Fibroblast of pulmonary artery (primary cell): ENCODE measurements around the gene SNRNP200.

Experiments
- DNase-seq: peaks from one replicate; pipeline ENCODE4 v3.0.0-alpha.2; 2010; ENCODE audit warnings: low read depth
- H3K4me3 ChIP-seq: replicated peaks from 2 replicates; pipeline ENCODE4 v1.5.1; 2011; ENCODE audit warnings: low read depth, mild to moderate bottlenecking, control low read depth, low read length, moderate library complexity
- CTCF ChIP-seq: IDR thresholded peaks from 2 replicates; pipeline ENCODE4 v1.5.1; 2011; ENCODE audit warnings: mild to moderate bottlenecking, control low read depth, low read length, inconsistent platforms; ENCODE audit errors: missing control alignments

SNRNP200 gene

DNA sequence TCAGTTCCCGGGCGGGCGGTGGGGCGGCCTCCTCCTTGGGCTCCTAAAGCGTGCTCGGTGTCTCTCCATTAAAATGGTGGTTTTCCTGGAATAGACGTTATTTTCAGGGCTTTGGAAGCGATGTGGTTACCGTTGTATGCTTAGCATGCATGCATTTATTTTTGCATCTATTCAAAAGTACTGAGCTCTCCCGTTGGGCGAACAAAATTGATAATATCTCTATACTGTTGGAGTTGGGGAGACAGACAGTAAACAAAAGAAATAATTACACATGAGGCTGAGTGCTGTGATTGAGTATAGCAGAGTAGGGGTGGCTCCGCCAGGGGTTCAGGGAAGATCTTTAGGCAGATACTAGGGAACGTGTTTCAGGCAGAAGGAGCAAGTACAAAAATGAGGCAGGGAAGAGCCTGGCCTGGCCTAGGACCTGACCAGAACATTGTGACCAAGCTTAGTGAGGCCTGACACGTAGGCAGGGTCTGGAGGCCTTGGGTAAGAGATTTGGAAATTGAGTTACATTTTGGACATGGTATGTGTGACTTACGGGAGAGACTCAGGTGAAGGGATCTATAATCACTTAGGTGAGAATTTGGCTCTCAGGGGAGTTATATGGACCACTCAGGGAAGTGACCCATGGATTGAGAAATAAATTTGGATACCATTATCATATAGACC is 30.9 kb upstream of the SNRNP200 start:
- H3K4me3 ChIP-seq, result peak overlapping the region; percentile 90
- DNase-seq, result no peak
- TF ChIP-seq CTCF, result no peak

DNA sequence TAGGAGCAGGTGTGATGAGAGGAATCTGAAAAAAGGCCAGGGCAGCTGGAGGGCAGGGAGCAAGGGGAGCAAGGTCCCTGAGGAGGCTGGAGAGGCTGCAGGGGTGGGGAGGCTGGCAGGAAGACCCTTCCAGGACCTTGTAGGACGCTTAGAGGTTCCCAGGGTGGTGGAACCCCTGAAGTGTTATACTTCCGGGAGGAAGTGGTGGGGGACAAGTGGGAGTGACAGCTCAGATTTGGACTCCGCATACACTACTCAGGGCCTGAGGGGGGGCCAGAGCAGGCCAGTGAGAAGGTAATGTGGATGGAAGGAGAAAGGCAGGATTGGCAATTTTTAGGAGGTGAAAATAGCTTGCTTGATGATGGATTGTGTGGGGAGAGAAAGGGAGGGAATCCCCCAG is 28.4 kb upstream of the SNRNP200 start:
- TF ChIP-seq CTCF, result no peak
- no peak for DNase-seq
- no peak overlapping the region for H3K4me3 ChIP-seq

DNA sequence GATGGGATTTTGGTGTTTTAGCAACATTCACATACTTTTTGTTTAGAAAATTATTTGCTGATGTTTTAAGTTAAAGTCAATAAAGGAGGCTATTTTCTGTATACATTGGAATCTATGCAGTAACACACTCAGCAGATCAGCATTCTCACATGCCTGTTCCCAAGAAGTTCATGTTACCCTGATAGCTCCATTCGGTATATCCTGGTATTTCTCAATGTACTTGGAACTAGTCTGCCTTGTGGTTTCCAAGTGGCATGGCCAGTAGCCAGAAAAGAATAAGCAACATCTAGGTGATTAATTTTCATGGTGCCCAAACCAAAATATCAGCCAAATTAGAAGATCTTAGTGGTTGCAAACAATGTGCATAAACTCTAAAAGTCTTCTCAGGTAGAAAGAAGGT is 25.1 kb upstream of the SNRNP200 start:
- H3K4me3 ChIP-seq, result no peak overlapping the region
- peak; percentile 73 for DNase-seq
- TF ChIP-seq CTCF, result no peak

- no peak overlapping the region for H3K4me3 ChIP-seq
- no peak for DNase-seq
- TF ChIP-seq CTCF, result no peak
These were observed 24.5 kb upstream of the SNRNP200 start for GRCh38 chr2:96329874-96330273.

DNA sequence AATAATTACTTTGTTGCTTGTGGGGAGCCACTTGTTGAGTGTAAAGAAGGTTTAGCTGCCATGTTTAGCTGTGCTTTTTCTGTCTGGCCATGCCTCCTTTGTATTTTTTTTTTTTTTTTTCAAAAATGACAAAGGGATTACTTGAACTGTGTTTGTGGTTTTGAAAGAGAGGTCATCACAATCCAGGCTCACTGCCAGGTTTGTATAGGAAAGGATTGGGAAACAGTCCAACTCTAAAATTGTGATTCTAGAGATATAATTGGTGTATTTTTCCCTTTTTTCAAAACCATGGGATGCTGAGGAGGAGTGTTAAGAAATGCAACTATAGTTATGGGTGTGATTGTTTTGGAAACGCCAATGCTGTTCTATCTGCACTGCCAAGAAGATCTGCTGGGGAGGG is 24.1 kb upstream of the SNRNP200 start:
- DNase-seq, result peak; percentile 95
- no peak for TF ChIP-seq CTCF
- no peak overlapping the region for H3K4me3 ChIP-seq

GRCh38 chr2:96326990-96327820 is 21.9 kb upstream of the SNRNP200 start:
- no peak overlapping the region for H3K4me3 ChIP-seq
- DNase-seq, result no peak
- no peak for TF ChIP-seq CTCF
